ENCODE data around the gene CFAP74.

- TF ChIP-seq CTCF (IDR thresholded peaks at IDR 0.05; ENCODE audit: poor library complexity): no peak
- no peak for TF ChIP-seq EZH2phosphoT487 (IDR thresholded peaks at IDR 0.05; ENCODE audit: low read depth, severe bottlenecking, unreplicated experiment)
- no peak for TF ChIP-seq EZH2 (IDR thresholded peaks at IDR 0.05; ENCODE audit: borderline replicate concordance)
Observed at GRCh38 chr1:1981142-1981500, 22.5 kb downstream of the CFAP74 start.
